IMR-90 (cell line): ENCODE measurements around the gene SLC16A5.

Experiments used
- CEBPB ChIP-seq: IDR thresholded peaks from 2 replicates; pipeline ENCODE4 v1.6.1; 2012; ENCODE audit warnings: low read depth, low read length, improper control_type of control experiment
- CHD1 ChIP-seq: IDR thresholded peaks from 2 replicates; pipeline ENCODE4 v1.6.1; 2012; ENCODE audit warnings: low read depth, low read length, improper control_type of control experiment
- CTCF ChIP-seq: conservative IDR thresholded peaks from 2 replicates; pipeline ENCODE4 v1.5.1; 2012; ENCODE audit warnings: mild to moderate bottlenecking, low read depth, low read length, improper control_type of control experiment
- ELK1 ChIP-seq: fragments of 150-350 bp; IDR thresholded peaks from 2 replicates; pipeline ENCODE4 v1.6.1; 2016; ENCODE audit warnings: low read depth, mild to moderate bottlenecking, low read length, moderate library complexity, borderline replicate concordance
- FOS ChIP-seq: fragments of 150-350 bp; IDR thresholded peaks from 2 replicates; pipeline ENCODE4 v1.6.1; 2016; ENCODE audit warnings: low read depth, low read length
- MAZ ChIP-seq: IDR thresholded peaks from 2 replicates; pipeline ENCODE4 v1.6.1; 2012; ENCODE audit warnings: low read depth, mild to moderate bottlenecking, low read length, improper control_type of control experiment, moderate library complexity, borderline replicate concordance
- MXI1 ChIP-seq: IDR thresholded peaks from 2 replicates; pipeline ENCODE4 v1.6.1; 2012; ENCODE audit warnings: low read depth, mild to moderate bottlenecking, low read length, moderate library complexity, borderline replicate concordance
- NFE2L2 ChIP-seq: fragments of 150-350 bp; IDR thresholded peaks from 2 replicates; pipeline ENCODE4 v1.6.1; 2016; ENCODE audit warnings: low read depth, mild to moderate bottlenecking, low read length
- POLR2A ChIP-seq: IDR thresholded peaks from 2 replicates; pipeline ENCODE4 v1.6.1; 2012; ENCODE audit warnings: mild to moderate bottlenecking, low read depth, low read length
- RAD21 ChIP-seq: IDR thresholded peaks from 2 replicates; pipeline ENCODE4 v1.6.1; 2012; ENCODE audit warnings: low read length, improper control_type of control experiment
- RCOR1 ChIP-seq: IDR thresholded peaks from 2 replicates; pipeline ENCODE4 v1.6.1; 2012; ENCODE audit warnings: mild to moderate bottlenecking, low read length, improper control_type of control experiment; ENCODE audit not compliant: insufficient replicate concordance
- RFX5 ChIP-seq: IDR thresholded peaks from 2 replicates; pipeline ENCODE4 v1.8.0; 2012; ENCODE audit warnings: low read depth, mild to moderate bottlenecking, low read length, moderate library complexity
- SMC3 ChIP-seq: fragments of 150-350 bp; IDR thresholded peaks from 2 replicates; pipeline ENCODE4 v1.6.1; 2016; ENCODE audit warnings: low read depth, mild to moderate bottlenecking, antibody characterized with exemption, low read length, moderate library complexity
- USF2 ChIP-seq: fragments of 150-350 bp; IDR thresholded peaks from 2 replicates; pipeline ENCODE4 v1.6.1; 2017; ENCODE audit warnings: mild to moderate bottlenecking, antibody characterized with exemption, low read length, low read depth

- TF ChIP-seq CTCF, result no peak
- TF ChIP-seq USF2, result no peak
- no peak for TF ChIP-seq MAZ
- TF ChIP-seq RCOR1, result no peak
- no peak for TF ChIP-seq RFX5
- TF ChIP-seq POLR2A, result no peak
- TF ChIP-seq SMC3, result no peak
- no peak for TF ChIP-seq NFE2L2
- no peak for TF ChIP-seq CEBPB
- no peak for TF ChIP-seq FOS
- TF ChIP-seq CHD1, result no peak
- TF ChIP-seq RAD21, result no peak
- no peak for TF ChIP-seq ELK1
- no peak for TF ChIP-seq MXI1
These were observed 10.7 kb upstream of the SLC16A5 start for GRCh38 chr17:75077072-75077495.
